ENCODE results near the gene PPP1R12B.
"Not testable (repeated sequence)": the region's sequence is repeated elsewhere in the genome, so short reads cannot be mapped to it uniquely, and the experiment has no call there.

PPP1R12B gene

GRCh38 chr1:202620036-202620435 lies 271.5 kb downstream of the PPP1R12B start:
- DNase-seq: not testable (repeated sequence)

DNA sequence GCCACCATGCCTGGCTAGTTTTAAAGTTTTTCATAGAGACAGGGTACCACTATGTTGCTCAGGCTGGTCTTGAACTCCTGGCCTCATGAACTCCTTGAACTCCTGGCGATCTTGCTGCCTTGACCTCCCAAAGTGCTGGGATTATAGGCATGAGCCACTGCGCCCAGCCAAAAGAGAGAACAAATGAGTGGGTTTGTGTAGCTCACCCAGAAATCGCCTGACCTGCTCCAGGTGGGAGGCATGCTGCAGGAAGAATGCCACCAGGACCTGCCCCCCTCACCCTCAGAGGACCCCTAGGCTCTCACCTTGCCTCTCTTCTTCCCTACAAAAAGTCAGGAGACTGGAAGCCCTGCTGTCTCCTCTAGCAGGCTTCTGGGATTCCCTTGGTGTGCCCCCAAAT lies 272.9 kb downstream of the PPP1R12B start:
- DNase-seq: no peak

- no peak for DNase-seq
Observed at GRCh38 chr1:202622388-202622787, 273.9 kb downstream of the PPP1R12B start.

DNA sequence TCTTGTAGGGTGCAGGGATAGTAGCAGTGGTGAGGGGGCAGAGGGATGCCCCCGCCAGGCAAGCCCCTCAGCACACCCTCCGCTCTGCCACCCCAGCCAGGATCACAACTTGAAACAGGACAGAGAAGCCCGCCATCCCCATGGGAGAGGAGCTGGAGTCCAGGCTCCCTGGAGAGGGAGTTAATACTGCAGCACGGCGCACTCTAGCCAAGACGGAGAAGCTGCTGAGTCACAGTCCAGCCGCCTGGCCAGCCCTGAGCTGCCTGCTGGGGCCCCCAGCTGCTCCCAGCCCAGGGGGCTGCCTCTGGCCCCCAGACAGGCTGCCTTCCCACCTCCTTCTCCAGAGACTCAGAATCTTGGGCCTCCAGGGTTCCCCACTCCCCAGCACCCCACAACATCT lies 274.6 kb downstream of the PPP1R12B start:
- no peak for DNase-seq

- not testable (repeated sequence) for DNase-seq
Observed at GRCh38 chr1:202623476-202623875, 275.0 kb downstream of the PPP1R12B start.

DNA sequence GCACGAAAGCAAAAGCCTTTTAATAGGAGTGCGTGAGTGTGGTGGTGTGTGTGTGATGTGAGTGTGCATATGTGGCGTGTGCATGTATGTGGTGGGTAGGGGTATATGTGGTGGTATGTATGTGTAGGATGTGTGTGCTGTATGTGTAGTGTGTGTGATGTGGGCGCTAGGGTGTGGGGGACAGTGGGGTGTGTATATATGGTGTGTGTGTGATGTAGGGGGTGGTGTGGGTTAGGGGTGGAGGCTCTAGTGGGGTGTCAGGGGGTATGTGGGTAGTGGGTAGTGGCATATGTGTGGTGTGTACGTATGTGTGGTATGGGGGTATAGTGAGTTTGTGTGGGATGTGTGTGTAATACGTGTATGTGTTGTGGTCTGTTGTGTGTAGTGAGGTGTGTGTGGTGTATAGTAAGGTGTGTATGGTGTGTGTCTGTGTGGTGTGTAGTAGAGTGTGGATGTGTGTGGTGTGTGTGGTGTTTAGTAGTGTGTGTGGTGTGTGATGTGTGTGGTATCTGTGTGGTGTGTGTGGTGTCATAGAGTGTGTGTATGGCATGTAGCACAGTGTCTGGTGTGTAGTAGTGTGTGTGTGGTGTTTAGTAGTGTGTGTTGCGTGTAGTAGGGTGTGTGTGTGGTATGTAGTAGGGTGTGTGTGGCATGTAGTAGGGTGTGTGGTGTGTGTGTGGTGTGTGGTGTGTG lies 275.7 kb downstream of the PPP1R12B start:
- no peak for DNase-seq

- no peak for DNase-seq
Observed at GRCh38 chr1:202624781-202625108, 276.2 kb downstream of the PPP1R12B start.

DNA sequence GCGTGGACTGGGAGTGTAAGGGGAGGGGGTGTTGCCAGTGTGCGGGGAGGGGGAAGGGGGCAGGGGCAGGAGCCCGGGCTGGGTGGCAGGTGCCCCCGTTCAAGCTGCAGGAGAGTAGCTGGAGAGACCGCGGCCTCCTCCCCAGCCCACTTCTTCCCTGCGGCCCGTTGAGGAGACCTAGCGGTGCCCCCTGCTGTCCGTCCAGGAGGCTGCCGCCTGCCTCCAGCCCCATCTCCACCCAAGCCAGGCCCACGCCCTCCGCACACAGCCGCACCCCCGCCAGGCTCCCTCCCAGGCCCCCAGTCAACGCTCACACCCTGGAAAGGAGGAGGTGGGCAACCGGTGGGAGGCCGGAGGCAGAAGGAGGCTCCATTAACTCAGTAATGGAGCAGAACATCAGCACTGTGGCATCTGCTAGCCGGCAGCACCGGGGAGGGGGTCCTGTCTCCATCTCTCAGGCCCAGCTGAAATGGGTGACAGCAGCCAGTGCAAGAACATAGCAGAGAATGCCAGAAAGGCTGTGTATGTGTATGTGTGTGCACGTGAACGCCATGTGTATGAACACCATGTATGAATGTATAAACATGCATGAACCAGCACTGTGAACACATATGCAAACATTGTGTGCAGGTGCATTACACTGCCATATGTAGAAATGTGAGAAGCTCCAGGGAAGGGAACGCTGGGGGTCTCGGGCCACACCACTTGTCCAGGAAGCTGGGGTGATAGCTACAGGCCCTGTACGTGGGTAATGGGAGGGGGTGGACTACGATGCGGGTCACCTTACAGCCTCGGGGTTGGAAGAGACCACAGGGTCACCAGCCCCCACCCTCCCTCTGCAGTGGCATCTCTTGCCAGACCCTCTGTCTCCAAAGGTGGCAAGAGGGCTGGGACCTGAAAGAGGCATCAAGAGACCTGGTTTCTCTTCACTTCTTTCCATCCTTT lies 277.2 kb downstream of the PPP1R12B start:
- DNase-seq: peak; percentile 89

- DNase-seq: not testable (repeated sequence)
Observed at GRCh38 chr1:202627036-202627435, 278.5 kb downstream of the PPP1R12B start.

- DNase-seq: no peak
Observed at GRCh38 chr1:202627841-202628565, 279.5 kb downstream of the PPP1R12B start.

GRCh38 chr1:202628646-202629215 lies 280.2 kb downstream of the PPP1R12B start:
- no peak for DNase-seq

DNA sequence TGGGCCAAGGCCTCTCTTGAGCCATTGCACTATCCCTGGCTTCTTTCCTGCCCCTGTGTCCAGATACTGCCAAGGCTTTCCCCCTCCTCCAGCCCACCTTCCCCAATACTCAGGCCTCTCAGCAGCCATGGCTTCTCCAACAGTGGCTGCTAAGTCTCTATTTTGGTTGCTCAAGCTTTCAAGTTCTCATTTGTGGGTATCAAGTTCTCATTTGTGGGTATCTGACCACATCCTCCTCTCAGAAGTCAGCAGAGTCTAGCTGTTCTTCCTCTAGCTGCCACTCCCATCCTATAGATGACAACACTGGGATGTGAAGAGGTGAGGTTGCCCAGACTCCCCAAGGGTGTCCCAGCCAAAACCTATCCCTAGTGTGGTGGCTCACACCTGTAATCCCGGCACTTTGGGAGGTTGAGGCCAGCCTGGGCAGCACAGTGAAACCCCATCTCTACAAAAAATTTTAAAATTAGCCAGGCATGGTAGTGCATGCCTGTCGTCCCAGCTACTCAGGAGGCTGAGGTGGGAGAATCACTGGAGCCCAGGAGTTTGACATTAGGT lies 280.8 kb downstream of the PPP1R12B start:
- peak; percentile 59 for DNase-seq

DNA sequence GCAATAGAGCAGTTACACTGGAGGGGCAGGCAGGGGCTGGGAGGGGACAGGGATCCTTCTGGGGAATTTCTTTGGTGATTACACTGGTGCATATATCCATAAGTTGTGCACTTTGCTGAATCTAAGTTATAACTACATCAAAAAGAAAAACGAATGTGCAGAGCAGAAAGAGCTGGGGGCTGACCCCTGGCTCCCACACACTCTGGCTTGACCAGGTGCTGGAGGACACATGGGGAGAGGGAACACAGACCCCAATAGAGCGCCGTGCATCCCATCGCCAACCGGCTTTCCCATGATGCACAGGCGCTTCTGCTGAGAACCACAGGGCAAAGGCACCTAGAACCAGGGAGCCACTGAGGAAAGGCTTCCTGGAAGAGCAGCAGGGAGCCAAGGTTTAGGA lies 281.6 kb downstream of the PPP1R12B start:
- DNase-seq: not testable (repeated sequence)

DNA sequence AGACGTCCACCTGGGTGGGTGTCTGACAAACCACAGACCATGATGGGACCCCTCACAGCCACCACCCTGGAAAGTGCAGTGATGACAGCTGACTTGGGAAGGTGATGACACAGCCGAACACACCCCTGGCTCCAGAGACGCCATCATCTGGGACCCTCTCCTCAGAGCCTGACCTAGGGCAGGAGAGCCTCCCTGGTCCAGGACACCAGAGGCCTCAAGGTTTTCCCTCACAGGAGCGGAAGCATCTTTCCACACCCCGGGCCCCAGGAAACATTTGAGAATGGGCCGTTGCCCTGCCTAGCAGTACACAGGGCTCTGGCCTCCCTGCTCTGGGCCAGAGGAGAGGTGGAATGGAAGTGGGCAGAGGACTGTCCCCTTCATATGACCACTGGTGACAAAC lies 282.0 kb downstream of the PPP1R12B start:
- no peak for DNase-seq

GRCh38 chr1:202631076-202631923 lies 282.8 kb downstream of the PPP1R12B start:
- no peak for DNase-seq

DNA sequence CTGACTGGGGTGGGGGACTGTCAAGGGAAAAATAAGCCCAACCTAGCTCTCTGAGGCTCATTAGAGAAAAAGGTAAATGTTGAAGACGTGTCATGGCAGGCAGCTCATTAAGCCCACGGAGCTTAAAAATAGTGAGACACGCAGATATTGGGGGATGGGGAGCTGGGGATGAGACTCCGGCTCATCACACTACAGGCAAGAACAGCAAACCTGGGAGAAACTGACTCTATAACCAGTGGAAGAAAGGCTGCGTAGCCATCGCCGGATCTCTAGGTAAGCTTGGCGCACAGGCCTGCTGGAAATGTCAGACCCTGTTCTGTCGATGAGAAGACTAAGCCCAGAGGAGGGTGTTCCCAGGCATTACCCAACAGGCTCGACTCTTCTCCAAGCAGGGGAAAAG lies 283.7 kb downstream of the PPP1R12B start:
- no peak for DNase-seq

GRCh38 chr1:202636171-202636570 lies 287.7 kb downstream of the PPP1R12B start:
- DNase-seq: not testable (repeated sequence)

GRCh38 chr1:202637321-202638018 lies 289.0 kb downstream of the PPP1R12B start:
- DNase-seq: not testable (repeated sequence)

GRCh38 chr1:202638019-202638700 lies 289.7 kb downstream of the PPP1R12B start:
- DNase-seq: no peak

- not testable (repeated sequence) for DNase-seq
Observed at GRCh38 chr1:202638701-202639305, 290.3 kb downstream of the PPP1R12B start.
